Measurements from ENCODE around the gene IL1RL2. TPM values are rescaled to one million over a fixed set of nuclear protein-coding genes. Genes with fewer than 3 reads are reported as not detected.

Gene IL1RL2
- total and polyA plus RNA-seq, 4 donors: 0.98 to 2.0 (median 1.3) TPM

DNA sequence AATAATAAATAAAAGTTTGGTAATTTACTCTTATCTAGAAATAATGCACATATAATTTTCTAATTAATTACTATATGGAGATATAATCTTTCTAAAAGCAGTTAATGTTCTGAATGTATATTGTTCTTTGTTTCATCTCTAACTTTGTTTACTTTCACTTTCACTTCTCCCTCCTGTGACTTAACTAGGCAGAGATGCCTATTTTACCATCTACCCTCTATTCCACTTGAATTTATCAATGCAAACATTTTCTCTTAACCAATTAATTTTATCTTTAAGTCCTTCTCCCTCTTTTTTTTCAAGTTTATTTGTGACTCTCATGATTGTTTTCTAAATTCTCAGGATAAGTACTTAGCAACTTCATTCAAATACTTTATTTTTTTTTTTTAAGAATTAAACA lies 69.5 kb downstream of the IL1RL2 start:
- Histone ChIP-seq H3K9ac (ENCODE audit: low read depth in 1 of 2, low read length in 2 of 2) (no peak overlapping the region), H3K36me3 (ENCODE audit: control insufficient read depth in 4 of 4, insufficient read depth in 3 of 4, low read depth in 1 of 4, low read length in 3 of 4) (no peaks in the 10 kb centered on the region), H3K4me3 (ENCODE audit: low read depth in 1 of 3, low read length in 3 of 3) (no peak overlapping the region), H3K27ac (ENCODE audit: low read depth in 1 of 2, low read length in 2 of 2) (no peak overlapping the region), H3K9me3 (ENCODE audit: control insufficient read depth in 4 of 4, low read length in 3 of 4) (no peaks in the 10 kb centered on the region), H3K4me1 (ENCODE audit: control insufficient read depth in 4 of 4, insufficient read depth in 4 of 4, low read length in 3 of 4) (peaks cover 0 to 4% (median 2%) of the 10 kb centered on the region in 4 donors), H3K27me3 (ENCODE audit: control insufficient read depth in 4 of 4, insufficient read depth in 4 of 4, low read length in 3 of 4) (peaks cover 0 to 3% (median 0%) of the 10 kb centered on the region in 4 donors)
- DNase-seq (ENCODE audit: low spot score): no peak
- TF ChIP-seq YY1 (IDR thresholded peaks at IDR 0.05) (no peak), ATF3 (IDR thresholded peaks at IDR 0.05) (no peak), FOXA1 (IDR thresholded peaks at IDR 0.05) (no peak), HNF4G (IDR thresholded peaks at IDR 0.05) (no peak), NR2F2 (IDR thresholded peaks at IDR 0.05) (no peak), FOXA2 (IDR thresholded peaks at IDR 0.05) (no peak), GABPA (IDR thresholded peaks at IDR 0.05 in 1 of 2, conservative IDR thresholded peaks at IDR 0.05 in 1 of 2) (no peak), JUND (IDR thresholded peaks at IDR 0.05) (no peak), SP1 (IDR thresholded peaks at IDR 0.05) (no peak), HNF4A (conservative IDR thresholded peaks at IDR 0.05) (no peak), RXRA (IDR thresholded peaks at IDR 0.05) (no peak), CTCF (IDR thresholded peaks at IDR 0.05; ENCODE audit: low read depth, low read length, missing input control) (no peak), TAF1 (conservative IDR thresholded peaks at IDR 0.05) (no peak)
- TF ChIP-seq, protein P1, sequence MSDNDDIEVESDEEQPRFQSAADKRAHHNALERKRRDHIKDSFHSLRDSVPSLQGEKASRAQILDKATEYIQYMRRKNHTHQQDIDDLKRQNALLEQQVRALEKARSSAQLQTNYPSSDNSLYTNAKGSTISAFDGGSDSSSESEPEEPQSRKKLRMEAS (IDR thresholded peaks at IDR 0.05): no peak
- TF ChIP-seq, protein P2, sequence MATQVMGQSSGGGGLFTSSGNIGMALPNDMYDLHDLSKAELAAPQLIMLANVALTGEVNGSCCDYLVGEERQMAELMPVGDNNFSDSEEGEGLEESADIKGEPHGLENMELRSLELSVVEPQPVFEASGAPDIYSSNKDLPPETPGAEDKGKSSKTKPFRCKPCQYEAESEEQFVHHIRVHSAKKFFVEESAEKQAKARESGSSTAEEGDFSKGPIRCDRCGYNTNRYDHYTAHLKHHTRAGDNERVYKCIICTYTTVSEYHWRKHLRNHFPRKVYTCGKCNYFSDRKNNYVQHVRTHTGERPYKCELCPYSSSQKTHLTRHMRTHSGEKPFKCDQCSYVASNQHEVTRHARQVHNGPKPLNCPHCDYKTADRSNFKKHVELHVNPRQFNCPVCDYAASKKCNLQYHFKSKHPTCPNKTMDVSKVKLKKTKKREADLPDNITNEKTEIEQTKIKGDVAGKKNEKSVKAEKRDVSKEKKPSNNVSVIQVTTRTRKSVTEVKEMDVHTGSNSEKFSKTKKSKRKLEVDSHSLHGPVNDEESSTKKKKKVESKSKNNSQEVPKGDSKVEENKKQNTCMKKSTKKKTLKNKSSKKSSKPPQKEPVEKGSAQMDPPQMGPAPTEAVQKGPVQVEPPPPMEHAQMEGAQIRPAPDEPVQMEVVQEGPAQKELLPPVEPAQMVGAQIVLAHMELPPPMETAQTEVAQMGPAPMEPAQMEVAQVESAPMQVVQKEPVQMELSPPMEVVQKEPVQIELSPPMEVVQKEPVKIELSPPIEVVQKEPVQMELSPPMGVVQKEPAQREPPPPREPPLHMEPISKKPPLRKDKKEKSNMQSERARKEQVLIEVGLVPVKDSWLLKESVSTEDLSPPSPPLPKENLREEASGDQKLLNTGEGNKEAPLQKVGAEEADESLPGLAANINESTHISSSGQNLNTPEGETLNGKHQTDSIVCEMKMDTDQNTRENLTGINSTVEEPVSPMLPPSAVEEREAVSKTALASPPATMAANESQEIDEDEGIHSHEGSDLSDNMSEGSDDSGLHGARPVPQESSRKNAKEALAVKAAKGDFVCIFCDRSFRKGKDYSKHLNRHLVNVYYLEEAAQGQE (IDR thresholded peaks at IDR 0.05): no peak

DNA sequence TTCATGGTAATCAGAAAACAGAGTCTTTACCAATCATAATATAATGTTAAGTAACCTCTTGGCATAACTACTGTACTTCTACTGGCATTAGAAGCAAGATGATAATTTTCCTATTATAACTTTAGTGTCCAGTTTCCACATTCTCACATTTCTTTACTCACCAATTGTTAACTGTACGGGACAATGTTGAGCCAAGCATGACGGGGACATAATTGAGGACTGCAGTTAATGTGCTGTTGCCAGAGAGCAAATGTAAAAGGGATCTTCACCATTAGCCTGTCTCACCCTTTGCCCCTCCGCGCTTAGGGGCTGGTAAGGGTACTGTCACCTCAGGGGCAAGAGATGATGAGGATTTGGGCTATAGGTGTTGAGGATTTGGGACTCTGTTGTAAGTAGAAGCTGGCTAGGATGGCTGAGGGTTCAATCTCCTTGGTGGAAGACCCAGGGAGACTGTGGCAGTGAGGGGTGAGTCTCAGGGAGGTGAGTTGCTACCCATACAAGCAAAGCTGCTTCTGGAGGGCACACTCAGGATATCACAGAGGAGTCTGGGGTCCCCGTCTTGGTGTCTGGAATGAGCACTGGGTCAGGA lies 70.1 kb downstream of the IL1RL2 start:
- no peak for DNase-seq (ENCODE audit: low spot score)
- H3K9me3 ChIP-seq (ENCODE audit: control insufficient read depth in 4 of 4, low read length in 3 of 4): no peaks in the 10 kb centered on the region
- H3K4me1 ChIP-seq (ENCODE audit: control insufficient read depth in 4 of 4, insufficient read depth in 4 of 4, low read length in 3 of 4): no peaks in the 10 kb centered on the region
- H3K36me3 ChIP-seq (ENCODE audit: control insufficient read depth in 4 of 4, insufficient read depth in 3 of 4, low read depth in 1 of 4, low read length in 3 of 4): no peaks in the 10 kb centered on the region
- 93% methylated on average over 5 of the region's 5 CpGs for WGBS
- TF ChIP-seq RAD21 (IDR thresholded peaks at IDR 0.05): no peak
- no peak for TF ChIP-seq EGR1 (IDR thresholded peaks at IDR 0.05; ENCODE audit: low read depth in 2 of 2)
- peaks cover 0 to 3% (median 0%) of the 10 kb centered on the region in 4 donors for H3K27me3 ChIP-seq (ENCODE audit: control insufficient read depth in 4 of 4, insufficient read depth in 4 of 4, low read length in 3 of 4)
- no peak overlapping the region for H3K9ac ChIP-seq (ENCODE audit: low read depth in 1 of 2, low read length in 2 of 2)
- H3K27ac ChIP-seq (ENCODE audit: low read depth in 1 of 2, low read length in 2 of 2): no peak overlapping the region
- H3K4me3 ChIP-seq (ENCODE audit: low read depth in 1 of 3, low read length in 3 of 3): no peak overlapping the region
